K562 (cell line): ENCODE results near the gene ATP9B. TPM values are rescaled to one million over a fixed set of nuclear protein-coding genes. Genes with fewer than 3 reads are reported as not detected.

ENCODE experiments used
- ATAC-seq: fragments of 200-7000 bp; cut with Tn5 transposase; 3 replicates; pipeline ENCODE4 v1.9.1; 2020; ENCODE audit warnings: moderate library complexity
- BruUV-seq: library from RNA; stranded (reverse); fragments of 400-500 nt; replicated peaks from 2 replicates; lab custom pipeline; 2021; lab: Mats Ljungman, UMichigan
- CTCF ChIA-PET: fragments of 300-600 bp; formaldehyde crosslinking; extraction: SDS; loops from one replicate; lab custom pipeline; 2021; ENCODE audit warnings: low intra/inter-chr PET ratio; lab: Yijun Ruan, JAX
- POLR2A ChIA-PET: fragments of 300-600, 350-650 bp; sonication (Branson Sonifier 250); formaldehyde crosslinking; extraction: SDS; loops from one replicate; lab custom pipeline; 2021; ENCODE audit warnings: antibody characterized with exemption, inconsistent platforms; lab: Yijun Ruan, JAX
- DNase-seq, 4 experiments: peaks; one replicate each; pipeline versions ENCODE4 v3.0.0 to v3.0.0-alpha.2; 2011 to 2018; ENCODE audit warnings: low spot score in 3 of 4, mixed read lengths in 3 of 4; ENCODE audit errors: extremely low read depth in 1 of 4
- FAIRE-seq: peaks from 2 replicates; lab custom pipeline; 2011; peaks lifted over from hg19 to GRCh38; lab: Jason Lieb, UNC
- H2AFZ ChIP-seq: 2 replicates; pipeline ENCODE4 v1.6.0; 2011; ENCODE audit warnings: low read depth, low read length, control low read depth, inconsistent platforms
- H3K27ac ChIP-seq: fragments of 200-600 bp; 3 replicates; pipeline ENCODE4 v1.8.0; 2011; ENCODE audit warnings: low read depth, mild to moderate bottlenecking, control low read depth, inconsistent platforms, low read length, moderate library complexity, mixed read lengths; ENCODE audit errors: extremely low read depth
- H3K27me3 ChIP-seq, 2 experiments: fragments of 300-600 bp in 1 of 2; 2 replicates in 1 of 2; 3 replicates in 1 of 2; pipeline versions ENCODE4 v1.6.0 to v1.8.0; 2011; ENCODE audit warnings: inconsistent platforms in 2 of 2, low read length in 2 of 2, mild to moderate bottlenecking in 1 of 2, mixed read lengths in 1 of 2, moderate library complexity in 1 of 2; ENCODE audit not compliant: control insufficient read depth in 2 of 2, insufficient read depth in 2 of 2
- H3K36me3 ChIP-seq: fragments of 300-600 bp; 3 replicates; pipeline ENCODE4 v1.8.0; 2011; ENCODE audit warnings: mild to moderate bottlenecking, low read length, inconsistent platforms; ENCODE audit not compliant: control insufficient read depth, insufficient read depth
- H3K4me1 ChIP-seq, 2 experiments: fragments of 200-600 bp in 1 of 2; replicated peaks in 1 of 2; 2 replicates in 1 of 2; 3 replicates in 1 of 2; pipeline versions ENCODE4 v1.5.1 to v1.8.0; 2011; ENCODE audit warnings: inconsistent platforms in 2 of 2, low read length in 2 of 2, mild to moderate bottlenecking in 1 of 2, mixed read lengths in 1 of 2, moderate library complexity in 1 of 2; ENCODE audit not compliant: control insufficient read depth in 2 of 2, insufficient read depth in 2 of 2
- H3K4me2 ChIP-seq: 2 replicates; pipeline ENCODE4 v1.6.1; 2011; ENCODE audit warnings: low read length, control low read depth, inconsistent platforms, mixed read lengths; ENCODE audit not compliant: insufficient read depth
- H3K4me3 ChIP-seq: fragments of 200-600 bp; sonication (generic), shearing (Covaris generic); 2 replicates; pipeline ENCODE4 v1.5.1; 2016; ENCODE audit warnings: control low read depth, inconsistent platforms
- H3K79me2 ChIP-seq: fragments of 200-600 bp; 3 replicates; pipeline ENCODE4 v1.8.0; 2011; ENCODE audit warnings: low read length, inconsistent platforms; ENCODE audit not compliant: control insufficient read depth, insufficient read depth
- H3K9ac ChIP-seq, 2 experiments: 2 replicates each; pipeline versions ENCODE4 v1.6.0 to v1.6.1; 2011; ENCODE audit warnings: low read depth in 2 of 2, low read length in 2 of 2, control low read depth in 1 of 2, inconsistent platforms in 1 of 2, mild to moderate bottlenecking in 1 of 2, mixed read lengths in 1 of 2; ENCODE audit not compliant: insufficient read depth in 1 of 2
- H3K9me1 ChIP-seq: one replicate; pipeline ENCODE4 v1.6.0; 2011; ENCODE audit warnings: inconsistent platforms, mild to moderate bottlenecking, low read length, moderate library complexity; ENCODE audit not compliant: control insufficient read depth, insufficient read depth
- H3K9me3 ChIP-seq: replicated peaks from 2 replicates; pipeline ENCODE4 v1.5.1; 2011; ENCODE audit warnings: low read depth, low read length, inconsistent platforms; ENCODE audit not compliant: control insufficient read depth, insufficient read depth
- H4K20me1 ChIP-seq: replicated peaks from 2 replicates; pipeline ENCODE4 v1.6.1; 2011; ENCODE audit warnings: low read length, inconsistent platforms, mixed read lengths; ENCODE audit not compliant: control insufficient read depth, insufficient read depth
- ETV1 ChIP-seq: fragments of 450-650 bp; conservative IDR thresholded peaks from 2 replicates; pipeline ENCODE4 v1.6.1; 2016; ENCODE audit warnings: missing genetic modification characterization, control low read depth, low read depth, missing compliant biosample characterization
- KDM5B ChIP-seq: fragments of 200-600 bp; sonication (generic); IDR thresholded peaks from 2 replicates; pipeline ENCODE4 v1.6.1; 2012; ENCODE audit warnings: low read depth, mild to moderate bottlenecking, moderate library complexity, low read length, control low read depth, inconsistent platforms; ENCODE audit not compliant: insufficient replicate concordance
- NFATC3 ChIP-seq: fragments of 450-650 bp; IDR thresholded peaks from 2 replicates; pipeline ENCODE4 v1.6.1; 2017; ENCODE audit warnings: mild to moderate bottlenecking
- SMAD2 ChIP-seq: fragments of 150-350 bp; IDR thresholded peaks from 2 replicates; pipeline ENCODE4 v1.6.1; 2014; ENCODE audit warnings: low read depth, mild to moderate bottlenecking, low read length
- TGIF2 ChIP-seq: sonication (generic); formaldehyde crosslinking; IDR thresholded peaks from 2 replicates; pipeline ENCODE4 v1.8.1; 2022; ENCODE audit warnings: mild to moderate bottlenecking, missing genetic modification reagents, moderate library complexity
- TSHZ1 ChIP-seq: fragments of 250-450 bp; sonication (Bioruptor Pico); IDR thresholded peaks from 2 replicates; pipeline ENCODE4 v1.4.0; 2020; ENCODE audit warnings: mild to moderate bottlenecking, moderate library complexity
- ZNF384 ChIP-seq: IDR thresholded peaks from 2 replicates; pipeline ENCODE4 v1.6.1; 2012; ENCODE audit warnings: low read depth, low read length, improper control_type of control experiment
- ZNF586 ChIP-seq: fragments of 450-650 bp; formaldehyde crosslinking; conservative IDR thresholded peaks from 2 replicates; pipeline ENCODE4 v1.4.0; 2020; ENCODE audit warnings: mild to moderate bottlenecking, moderate library complexity
- WGBS: fragments of 100-300 bp; shearing (Covaris generic); methylation state at CpG from one replicate; pipeline ENCODE4 v1.1.6; 2016; ENCODE audit warnings: low coverage, mixed read lengths; ENCODE audit not compliant: insufficient coverage; ENCODE audit errors: missing lambda C conversion rate; 5-methylcytosine and 5-hydroxymethylcytosine counted together
- in situ Hi-C: fragments of 300-500 bp; cut with MboI; formaldehyde crosslinking; loops from 4 replicates; pipeline ENCODE4 v1.15.0; 2018; ENCODE audit warnings: inconsistent platforms, mixed read lengths
- intact Hi-C: fragments of 100-400 bp; cut with micrococcal nuclease; formaldehyde crosslinking; loops from 2 replicates; pipeline ENCODE4 v1.14.2; 2022
- polyA plus RNA-seq, 8 experiments: library from polyadenylated mRNA; depleted of rRNA in 4 of 8; stranded (reverse) in 5 of 8; unstranded in 3 of 8; fragments of >200 nt; fragmentation: Nextera tagmentation in 2 of 8; fragmentation: Illumina TruSeq in 1 of 8; extraction: Ambion mirVana in 2 of 8; extraction: Trizol in 1 of 8; gene quantifications; 2 replicates each; pipeline versions ENCODE4 v1.2.1 to v1.2.3, GENCODE V29; 2011 to 2014; ENCODE audit warnings: inconsistent platforms in 1 of 8, missing spikeins in 1 of 8
- total RNA-seq, 7 experiments: library from RNA; depleted of rRNA in 6 of 7; stranded (reverse); fragments of >200 nt in 6 of 7; fragmentation: Illumina TruSeq in 2 of 7; extraction: Trizol in 2 of 7; gene quantifications; 2 replicates each; pipeline versions ENCODE4 v1.2.1 to v1.2.3, GENCODE V29; 2011 to 2021; ENCODE audit warnings: low replicate concordance in 1 of 7

ATP9B gene
- total and polyA plus RNA-seq, 9 of the 15 experiments (the other 6 are each of a cell fraction or from before 2014, with no cell fraction given), result 0.66 to 13.2 (median 7.9) TPM

GRCh38 chr18:79095216-79095615 is 26.0 kb downstream of the ATP9B start:
- no peak overlapping the region for H3K4me2 ChIP-seq
- no peaks in the 10 kb centered on the region for H3K27me3 ChIP-seq
- H3K36me3 ChIP-seq, result no peaks in the 10 kb centered on the region; the same call in 2 of the 3 replicates
- FAIRE-seq, result no peak
- H3K27ac ChIP-seq, result no peak overlapping the region
- H3K4me1 ChIP-seq, result no peaks in the 10 kb centered on the region
- POLR2A ChIA-PET, result no interaction called here
- DNase-seq, result no peak
- no peaks in the 10 kb centered on the region for H3K9me1 ChIP-seq
- TF ChIP-seq ETV1 (tag), result no peak
- TF ChIP-seq ZNF586 (CRISPR knock-in tag), result no peak
- TF ChIP-seq KDM5B, result no peak
- TF ChIP-seq ZNF384, result no peak
- TF ChIP-seq SMAD2, result no peak
- TF ChIP-seq NFATC3, result no peak
- TF ChIP-seq TSHZ1, result no peak
- TF ChIP-seq TGIF2 (CRISPR knock-in tag), result no peak
- TF ChIP-seq, all 486 proteins: peak for 0
- Histone ChIP-seq H3K79me2 (peaks cover 25% of the 10 kb centered on the region), H2AFZ (no peak overlapping the region), H3K9me3 (no peaks in the 10 kb centered on the region), H4K20me1 (no peaks in the 10 kb centered on the region), H3K4me3 (no peak overlapping the region), H3K9ac (no peak overlapping the region)
- intact Hi-C loops, result no loop called here
- BruUV-seq, result no TSS peak
- 29% methylated on average over 1 of the region's 1 CpG for WGBS
- no peak for ATAC-seq
- CTCF ChIA-PET, result no interaction called here
- in situ Hi-C loops, result no loop called here
